ENCODE data around the gene DOCK4.

DNA sequence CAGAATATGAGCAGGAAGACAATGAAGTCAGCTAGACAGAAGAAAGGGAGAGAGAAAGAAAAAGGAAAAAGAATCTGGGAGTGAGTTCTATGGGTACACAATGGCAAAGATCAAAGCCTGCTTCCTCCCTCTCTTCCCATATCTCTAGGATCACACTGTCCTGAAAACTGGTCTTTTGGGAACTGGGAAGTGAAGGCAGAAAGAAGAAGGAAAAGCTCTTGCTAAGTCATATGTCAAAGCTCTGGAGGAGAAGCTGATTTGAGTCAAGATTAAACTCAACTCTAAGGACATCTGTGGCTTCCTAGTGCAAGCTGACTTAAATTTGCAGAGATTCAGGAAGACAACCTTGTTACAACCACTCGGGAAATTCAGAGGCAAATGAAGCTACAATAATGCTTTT, 147.5 kb downstream of the DOCK4 start:
- TF ChIP-seq POLR2AphosphoS5 (IDR thresholded peaks at IDR 0.05; ENCODE audit: low read depth, low read length) = no peak
- TF ChIP-seq, protein P1, sequence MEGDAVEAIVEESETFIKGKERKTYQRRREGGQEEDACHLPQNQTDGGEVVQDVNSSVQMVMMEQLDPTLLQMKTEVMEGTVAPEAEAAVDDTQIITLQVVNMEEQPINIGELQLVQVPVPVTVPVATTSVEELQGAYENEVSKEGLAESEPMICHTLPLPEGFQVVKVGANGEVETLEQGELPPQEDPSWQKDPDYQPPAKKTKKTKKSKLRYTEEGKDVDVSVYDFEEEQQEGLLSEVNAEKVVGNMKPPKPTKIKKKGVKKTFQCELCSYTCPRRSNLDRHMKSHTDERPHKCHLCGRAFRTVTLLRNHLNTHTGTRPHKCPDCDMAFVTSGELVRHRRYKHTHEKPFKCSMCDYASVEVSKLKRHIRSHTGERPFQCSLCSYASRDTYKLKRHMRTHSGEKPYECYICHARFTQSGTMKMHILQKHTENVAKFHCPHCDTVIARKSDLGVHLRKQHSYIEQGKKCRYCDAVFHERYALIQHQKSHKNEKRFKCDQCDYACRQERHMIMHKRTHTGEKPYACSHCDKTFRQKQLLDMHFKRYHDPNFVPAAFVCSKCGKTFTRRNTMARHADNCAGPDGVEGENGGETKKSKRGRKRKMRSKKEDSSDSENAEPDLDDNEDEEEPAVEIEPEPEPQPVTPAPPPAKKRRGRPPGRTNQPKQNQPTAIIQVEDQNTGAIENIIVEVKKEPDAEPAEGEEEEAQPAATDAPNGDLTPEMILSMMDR (IDR thresholded peaks at IDR 0.05; ENCODE audit: control extremely low read depth in 1 of 3, insufficient read depth in 1 of 3, low read depth in 1 of 3, low read length in 3 of 3) = no peak
- no peak for TF ChIP-seq ZNF274 (IDR thresholded peaks at IDR 0.05; ENCODE audit: borderline replicate concordance, extremely low read depth, low read length)
- TF ChIP-seq SIN3A (conservative IDR thresholded peaks at IDR 0.05 in 1 of 2, IDR thresholded peaks at IDR 0.05 in 1 of 2; ENCODE audit: low read depth in 1 of 2, low read length in 2 of 2) = no peak
- TF ChIP-seq CHD1 (IDR thresholded peaks at IDR 0.05; ENCODE audit: low read depth, low read length) = no peak
- no peak for TF ChIP-seq NRF1 (IDR thresholded peaks at IDR 0.05; ENCODE audit: low read depth, low read length)
- TF ChIP-seq YY1 (IDR thresholded peaks at IDR 0.05; ENCODE audit: low read depth, low read length) = no peak
- TF ChIP-seq POLR2A (IDR thresholded peaks at IDR 0.05; ENCODE audit: control extremely low read depth in 1 of 2, low read depth in 2 of 2, low read length in 2 of 2) = no peak
- TF ChIP-seq HDAC2 (IDR thresholded peaks at IDR 0.05; ENCODE audit: borderline replicate concordance in 1 of 2, low read depth in 2 of 2, low read length in 2 of 2) = no peak
- no peak for TF ChIP-seq BCL11A (IDR thresholded peaks at IDR 0.05; ENCODE audit: low read depth in 2 of 2, low read length in 2 of 2)
- TF ChIP-seq CBX8 (IDR thresholded peaks at IDR 0.05; ENCODE audit: borderline replicate concordance, low read depth, low read length) = no peak
- TF ChIP-seq CREB1 (IDR thresholded peaks at IDR 0.05) = no peak
- TF ChIP-seq EZH2 (IDR thresholded peaks at IDR 0.05; ENCODE audit: low read depth, low read length, severe bottlenecking) = no peak
- TF ChIP-seq SP1 (IDR thresholded peaks at IDR 0.05; ENCODE audit: low read depth, low read length) = no peak

Data from H1 (cell line).